Activated gamma-delta T cell treated with anti-CD3 and anti-CD28 coated beads, Interleukin-2, amount 50 U/mL, for 16 hours (primary cell): Measurements from ENCODE around the gene SPAAR.
"Not testable (repeated sequence)": the region's sequence is repeated elsewhere in the genome, so short reads cannot be mapped to it uniquely, and the experiment has no call there.

Experiments used
- DNase-seq: peaks from one replicate; pipeline ENCODE4 v3.0.0-alpha.2; 2020; ENCODE audit warnings: low read depth

The SPAAR gene

DNA sequence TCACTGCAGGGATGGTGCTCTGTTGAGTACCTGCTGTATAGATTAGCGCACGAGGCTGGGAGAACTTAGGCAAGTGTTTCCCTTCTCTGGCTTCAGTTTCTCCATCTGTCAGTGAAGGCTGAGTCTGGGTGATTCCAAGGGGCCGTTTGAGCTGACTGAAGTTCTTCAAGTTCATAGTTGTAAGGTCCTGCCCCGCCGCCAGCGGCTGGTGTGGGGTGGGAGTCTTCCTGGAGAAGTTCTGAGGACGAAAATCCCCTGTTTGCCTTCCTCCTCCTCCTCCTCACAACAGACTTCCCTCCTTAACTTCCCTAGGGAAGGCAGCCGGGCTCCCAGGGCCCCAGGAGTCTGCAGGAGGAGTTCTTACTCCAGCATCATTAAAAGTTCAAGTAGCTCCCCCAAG is 5.0 kb upstream of the SPAAR start:
- DNase-seq = no peak

DNA sequence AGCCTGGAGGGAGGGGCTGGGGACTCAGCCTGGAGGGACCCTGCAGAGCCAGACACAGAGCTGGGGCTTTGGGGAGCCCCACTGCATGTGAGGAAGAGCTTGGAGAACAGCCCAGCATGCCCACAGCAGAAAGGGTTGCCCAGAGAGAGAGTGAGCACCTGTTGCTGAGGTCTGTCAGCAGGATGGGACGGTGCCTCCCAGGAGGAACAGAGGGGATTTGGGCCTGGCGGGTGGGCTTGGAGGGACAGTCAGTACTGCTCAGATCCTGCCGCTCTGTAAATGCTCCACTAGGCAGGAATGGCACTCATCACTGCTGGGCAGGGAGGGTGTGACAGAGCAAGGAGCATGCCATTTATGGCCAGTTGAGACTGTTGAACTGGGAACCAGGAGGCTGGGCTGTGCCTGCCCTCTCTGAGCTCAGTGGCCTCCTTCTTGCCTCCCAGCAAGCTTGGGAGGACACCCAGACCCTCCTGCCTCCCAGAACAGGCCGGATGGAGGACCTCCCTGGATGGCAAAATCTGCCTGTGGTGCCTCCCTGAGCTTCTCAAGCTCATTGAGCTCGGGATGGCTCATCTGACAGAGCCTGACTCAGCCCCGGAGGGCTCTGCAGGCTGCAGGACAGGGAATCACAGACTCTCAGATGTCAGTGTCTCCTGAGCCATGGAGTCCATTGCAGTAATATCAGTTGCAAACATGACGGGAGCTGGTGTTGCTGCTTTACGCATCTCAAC is 4.1 kb upstream of the SPAAR start:
- DNase-seq = no peak

DNA sequence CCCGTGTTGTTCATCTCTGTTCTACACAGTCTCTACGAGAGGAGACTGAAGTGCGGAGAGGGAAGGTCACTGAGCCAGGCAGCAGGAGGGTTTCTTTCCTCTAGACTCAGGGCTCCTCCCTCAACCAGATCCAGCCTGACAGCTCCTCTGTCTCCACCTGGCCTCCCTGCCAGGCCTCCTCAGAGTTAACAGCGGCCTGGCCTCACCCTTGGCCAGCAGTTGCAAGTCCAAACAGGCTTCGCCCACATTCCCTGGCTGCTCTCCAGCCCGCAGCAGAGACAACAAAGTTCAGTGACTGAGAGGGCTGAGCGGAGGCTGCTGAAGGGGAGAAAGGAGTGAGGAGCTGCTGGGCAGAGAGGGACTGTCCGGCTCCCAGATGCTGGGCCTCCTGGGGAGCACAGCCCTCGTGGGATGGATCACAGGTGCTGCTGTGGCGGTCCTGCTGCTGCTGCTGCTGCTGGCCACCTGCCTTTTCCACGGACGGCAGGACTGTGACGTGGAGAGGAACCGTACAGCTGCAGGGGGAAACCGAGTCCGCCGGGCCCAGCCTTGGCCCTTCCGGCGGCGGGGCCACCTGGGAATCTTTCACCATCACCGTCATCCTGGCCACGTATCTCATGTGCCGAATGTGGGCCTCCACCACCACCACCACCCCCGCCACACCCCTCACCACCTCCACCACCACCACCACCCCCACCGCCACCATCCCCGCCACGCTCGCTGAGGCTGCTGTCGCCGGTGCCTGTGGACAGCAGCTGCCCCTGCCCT is 3.2 kb upstream of the SPAAR start, which contains the start of gene HRCT1:
Gene HRCT1, plus strand, starts transcription at position 291 of the 768 bp plus-strand sequence. Its CDS starts 86 bp downstream, at position 377.
- DNase-seq = no peak

DNA sequence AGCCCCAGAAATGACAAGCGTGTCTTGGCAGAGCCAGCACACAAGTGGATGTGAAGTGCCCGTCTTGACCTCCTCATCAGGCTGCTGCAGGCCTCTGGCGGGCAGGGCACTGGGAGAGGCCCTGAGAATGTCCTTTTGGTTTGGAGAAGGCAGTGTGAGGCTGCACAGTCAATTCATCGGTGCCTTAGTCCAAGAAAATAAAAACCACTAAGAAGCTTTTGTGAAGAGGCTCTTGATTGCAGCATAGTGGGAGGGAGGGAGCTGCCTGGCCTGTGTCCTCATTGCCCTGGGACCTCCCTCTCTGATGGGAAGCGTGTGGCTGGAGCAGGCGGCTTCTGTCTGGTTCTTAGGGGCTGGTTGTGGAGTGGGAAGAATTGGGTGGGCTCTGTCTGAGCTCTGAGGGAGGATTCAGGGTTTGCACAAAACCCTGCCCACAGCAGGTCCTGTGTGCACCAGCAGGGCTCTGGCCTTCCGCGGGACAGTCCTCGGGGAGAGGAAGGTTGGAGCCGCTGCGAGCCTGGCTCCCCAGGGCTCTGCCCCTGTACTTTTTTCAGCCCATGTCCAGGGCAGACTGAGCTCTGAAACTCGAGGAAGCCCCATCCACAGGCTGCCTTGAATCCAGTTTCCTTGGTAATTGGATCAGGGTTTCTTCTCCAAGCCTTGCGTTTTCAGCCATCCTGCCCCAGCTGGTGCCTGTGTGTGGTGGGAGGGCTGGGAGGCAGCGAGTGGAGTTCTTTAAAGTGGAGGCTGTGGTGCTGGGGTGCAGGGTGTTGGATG is 2.2 kb upstream of the SPAAR start:
- no peak for DNase-seq

DNA sequence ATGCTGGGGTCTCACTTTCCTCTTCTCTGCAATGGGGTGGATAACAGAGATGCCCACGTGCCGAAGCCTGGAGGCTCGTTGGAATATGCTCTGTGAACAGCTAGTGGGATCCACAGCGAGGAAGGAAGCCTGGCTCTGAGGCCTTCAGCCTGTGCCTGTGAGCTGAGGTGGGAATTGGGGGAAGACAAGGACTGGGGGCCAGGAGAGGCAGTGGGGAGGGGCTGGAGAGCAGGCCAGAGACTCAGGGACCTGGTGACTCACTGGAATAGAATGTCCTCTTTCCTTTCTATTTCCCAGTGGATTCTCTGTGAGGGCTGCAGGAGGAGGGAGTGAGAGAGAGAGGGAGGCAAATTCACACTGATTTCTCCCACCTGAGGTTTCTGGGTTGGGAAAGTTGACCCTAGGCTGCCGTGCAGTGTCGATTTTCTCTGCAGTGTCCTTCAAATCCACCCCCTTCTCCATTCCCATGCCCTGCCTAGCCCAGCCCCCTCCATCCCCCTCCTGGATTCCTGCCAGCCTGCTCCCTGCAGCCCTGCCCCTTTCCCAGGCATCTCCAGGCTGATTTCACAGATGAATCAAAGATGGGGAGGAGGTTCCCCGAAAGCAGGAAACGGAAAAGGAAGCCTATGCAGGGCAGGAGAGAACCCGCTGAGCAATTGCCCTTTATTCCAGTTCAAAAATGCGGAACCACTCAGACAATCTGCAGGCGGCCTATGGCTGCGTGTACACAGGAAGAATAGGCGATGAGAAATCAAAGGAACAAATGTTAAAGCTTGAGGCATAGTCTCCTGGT is 1.4 kb upstream of the SPAAR start:
- DNase-seq = no peak

DNA sequence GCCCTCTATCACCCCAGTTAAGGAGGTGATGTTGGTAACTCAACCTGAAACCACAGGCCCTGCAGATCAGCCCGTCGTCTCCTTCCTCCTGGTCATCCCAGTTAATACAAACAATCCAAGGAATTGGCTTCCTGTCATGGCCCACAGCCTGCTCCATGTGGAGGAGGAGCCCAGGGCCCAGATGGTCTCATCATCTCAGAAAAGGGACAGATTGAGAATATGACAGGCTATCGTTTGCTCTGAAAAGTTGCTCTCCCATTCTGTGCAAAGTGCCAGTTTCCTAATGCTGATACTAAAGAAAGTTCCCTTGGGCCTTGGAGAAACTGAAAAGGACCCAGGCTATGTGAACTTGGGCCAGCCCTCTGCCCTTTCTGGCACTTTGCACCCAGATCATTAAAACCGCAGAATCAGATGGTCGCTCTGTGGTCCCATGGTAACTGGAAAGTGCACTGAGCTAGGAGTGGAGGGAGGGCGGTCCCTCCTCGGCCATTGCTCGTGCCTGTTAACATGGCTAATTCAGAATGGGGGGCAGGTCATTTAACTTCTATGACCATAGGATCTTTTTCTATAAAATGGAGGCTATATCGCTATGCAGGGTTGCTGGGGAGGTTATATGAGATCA is 675 bp upstream of the SPAAR start:
- DNase-seq = no peak

DNA sequence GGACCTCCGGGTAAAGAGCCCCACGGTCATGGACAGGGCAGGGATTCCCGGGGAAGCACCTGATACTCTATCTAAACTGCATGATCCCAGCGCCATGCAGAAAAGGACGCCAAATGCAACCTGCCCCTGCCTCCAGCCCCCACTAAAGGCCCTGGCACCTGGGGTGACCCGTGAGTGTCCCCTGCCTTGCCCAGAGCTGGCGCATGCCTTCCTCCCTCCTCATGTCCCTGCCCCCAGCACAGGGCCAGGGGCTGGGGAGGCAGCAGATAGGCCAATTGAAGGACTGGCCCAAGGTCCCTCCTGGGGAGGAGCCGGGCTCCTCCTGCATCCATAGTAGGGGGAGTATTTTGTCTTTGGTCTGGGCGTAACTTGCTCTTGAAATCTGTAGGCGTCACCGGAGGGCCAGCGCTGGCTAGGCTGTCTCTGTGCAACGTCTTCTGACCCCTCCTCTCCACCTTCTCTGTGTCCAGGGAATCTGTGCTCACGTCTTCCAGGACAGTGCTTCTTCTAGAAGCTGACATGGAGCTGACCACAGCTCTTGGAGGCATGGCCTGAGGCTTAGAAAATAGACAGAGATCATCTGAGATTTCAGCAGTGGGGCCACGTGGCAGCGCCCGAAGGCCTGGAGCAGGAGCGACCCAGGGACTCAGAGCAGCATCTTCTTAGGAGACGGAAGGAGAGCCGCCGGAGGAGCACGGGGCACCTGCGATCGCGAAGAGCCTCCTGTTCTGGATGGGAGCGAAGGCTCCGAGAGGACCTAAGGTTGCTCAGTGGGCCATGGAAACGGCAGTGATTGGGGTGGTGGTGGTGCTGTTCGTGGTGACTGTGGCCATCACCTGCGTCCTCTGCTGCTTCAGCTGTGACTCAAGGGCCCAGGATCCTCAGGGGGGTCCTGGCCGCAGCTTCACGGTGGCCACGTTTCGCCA is 660 bp downstream of the SPAAR start:
- DNase-seq = no peak

DNA sequence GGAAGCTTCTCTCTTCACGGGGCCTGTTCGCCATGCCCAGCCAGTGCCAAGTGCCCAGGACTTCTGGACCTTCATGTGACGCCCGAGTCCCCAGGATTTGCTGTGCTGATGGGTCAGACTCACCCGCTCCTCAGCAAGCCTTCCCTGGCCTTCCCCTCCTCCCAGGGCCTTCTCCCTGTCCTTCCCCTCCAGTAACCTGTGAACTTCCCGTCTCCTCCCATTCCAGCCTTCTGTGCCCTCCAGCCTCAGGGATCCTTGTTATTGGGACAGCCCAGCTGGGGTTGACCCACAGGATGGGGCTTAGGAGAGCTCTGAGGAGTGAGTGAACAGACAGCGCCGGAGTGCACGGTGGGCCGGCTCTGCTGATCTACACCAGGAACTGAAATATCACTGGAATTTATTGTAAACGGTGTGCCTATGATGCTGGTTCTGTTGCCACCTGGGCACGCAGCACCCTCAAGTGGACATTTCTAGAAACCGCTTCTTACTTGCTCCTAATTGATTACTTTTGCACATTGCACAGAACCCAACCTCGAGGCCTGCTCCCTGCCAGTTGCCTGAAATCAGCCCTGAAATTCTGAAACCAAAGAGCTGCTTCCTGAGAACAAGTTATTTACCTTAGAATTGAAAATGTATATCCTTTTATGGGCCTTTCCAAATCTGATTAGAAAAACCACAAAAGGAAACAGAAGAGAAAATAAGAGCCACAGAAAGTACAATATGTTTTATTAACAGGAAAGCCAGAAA is 1.5 kb downstream of the SPAAR start:
- no peak for DNase-seq

DNA sequence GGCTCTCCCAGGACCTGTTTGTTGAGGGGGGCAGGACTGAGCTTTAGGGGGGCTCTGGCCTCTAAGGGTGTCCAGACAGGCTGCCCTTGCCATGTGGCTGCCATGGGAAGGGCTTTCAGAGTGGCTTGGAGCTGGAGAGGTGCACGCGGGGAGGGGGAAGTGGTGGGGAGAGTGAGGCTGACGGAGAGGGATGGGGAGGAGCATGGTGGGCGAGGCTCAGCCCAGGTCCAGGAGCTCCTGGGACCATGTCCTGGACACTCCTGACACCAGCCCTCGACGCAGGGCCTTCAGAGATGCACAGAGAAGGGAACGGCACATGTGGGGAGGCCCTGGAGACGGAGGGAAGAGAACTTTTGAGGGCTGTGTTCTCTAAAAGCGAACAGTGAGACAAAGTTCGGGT is 2.4 kb downstream of the SPAAR start:
- DNase-seq = no peak

DNA sequence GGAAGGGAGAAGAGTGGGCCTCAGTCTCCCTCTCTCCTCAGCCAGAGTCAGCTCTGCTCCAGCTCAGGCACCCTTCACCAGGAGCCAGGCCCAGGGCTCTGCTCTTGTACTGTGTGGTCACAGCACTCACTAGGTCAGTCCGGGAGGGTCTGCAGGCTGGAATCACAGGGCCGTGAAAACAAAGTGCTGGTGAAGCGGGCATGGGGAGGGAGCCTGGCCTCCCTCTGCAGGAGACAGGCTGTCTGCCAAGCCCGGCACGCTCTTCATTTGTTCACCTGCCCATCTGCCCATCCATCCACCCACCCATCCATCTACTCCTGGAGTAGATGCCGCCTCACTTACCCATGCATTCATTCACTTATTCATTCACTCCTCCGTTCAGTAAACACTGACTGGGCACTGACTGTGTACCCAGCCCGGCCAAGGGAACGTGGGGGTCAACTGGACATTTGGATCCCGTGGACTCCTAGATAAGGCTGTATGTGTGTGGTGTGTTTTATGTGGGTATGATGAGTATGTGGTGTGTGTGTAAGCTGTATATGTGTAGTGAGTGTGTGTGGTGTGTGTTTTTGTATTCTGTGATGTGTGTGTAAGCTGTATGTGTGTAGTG is 3.6 kb downstream of the SPAAR start:
- no peak for DNase-seq

DNA sequence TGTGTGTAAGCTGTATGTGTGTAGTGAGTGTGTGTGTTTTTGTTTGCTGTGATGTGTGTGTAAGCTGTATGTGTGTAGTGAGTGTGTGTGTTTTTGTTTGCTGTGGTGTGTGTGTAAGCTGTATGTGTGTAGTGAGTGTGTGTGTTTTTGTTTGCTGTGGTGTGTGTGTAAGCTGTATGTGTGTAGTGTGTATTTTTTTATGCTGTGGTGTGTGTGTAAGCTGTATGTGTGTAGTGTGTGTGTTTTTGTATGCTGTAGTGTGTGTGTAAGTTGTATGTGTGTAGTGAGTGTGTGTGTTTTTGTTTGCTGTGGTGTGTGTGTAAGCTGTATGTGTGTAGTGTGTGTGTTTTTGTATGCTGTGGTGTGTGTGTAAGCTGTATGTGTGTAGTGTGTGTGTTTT is 4.1 kb downstream of the SPAAR start:
- not testable (repeated sequence) for DNase-seq

DNA sequence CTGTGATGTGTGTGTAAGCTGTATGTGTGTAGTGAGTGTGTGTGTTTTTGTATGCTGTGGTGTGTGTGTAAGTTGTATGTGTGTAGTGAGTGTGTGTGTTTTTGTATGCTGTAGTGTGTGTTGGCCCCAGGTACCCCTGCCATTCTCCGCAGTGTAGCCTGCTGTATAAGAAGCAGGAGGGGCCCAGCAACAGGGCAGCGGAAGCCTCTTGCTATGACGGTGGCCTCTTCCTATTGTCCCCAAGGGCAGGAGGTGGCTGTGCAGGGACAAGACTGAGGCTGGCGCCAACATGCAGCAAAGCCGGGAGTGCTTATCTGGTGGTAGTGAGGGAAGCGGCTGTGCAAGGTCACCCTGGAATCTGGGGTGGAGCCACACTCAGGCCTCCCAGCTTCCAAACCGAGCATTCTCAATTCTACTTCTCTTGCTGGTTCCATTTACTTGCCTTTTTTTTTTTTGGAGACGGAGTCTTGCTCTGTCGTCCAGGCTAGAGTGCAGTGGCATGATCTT is 5.1 kb downstream of the SPAAR start:
- DNase-seq = no peak

DNA sequence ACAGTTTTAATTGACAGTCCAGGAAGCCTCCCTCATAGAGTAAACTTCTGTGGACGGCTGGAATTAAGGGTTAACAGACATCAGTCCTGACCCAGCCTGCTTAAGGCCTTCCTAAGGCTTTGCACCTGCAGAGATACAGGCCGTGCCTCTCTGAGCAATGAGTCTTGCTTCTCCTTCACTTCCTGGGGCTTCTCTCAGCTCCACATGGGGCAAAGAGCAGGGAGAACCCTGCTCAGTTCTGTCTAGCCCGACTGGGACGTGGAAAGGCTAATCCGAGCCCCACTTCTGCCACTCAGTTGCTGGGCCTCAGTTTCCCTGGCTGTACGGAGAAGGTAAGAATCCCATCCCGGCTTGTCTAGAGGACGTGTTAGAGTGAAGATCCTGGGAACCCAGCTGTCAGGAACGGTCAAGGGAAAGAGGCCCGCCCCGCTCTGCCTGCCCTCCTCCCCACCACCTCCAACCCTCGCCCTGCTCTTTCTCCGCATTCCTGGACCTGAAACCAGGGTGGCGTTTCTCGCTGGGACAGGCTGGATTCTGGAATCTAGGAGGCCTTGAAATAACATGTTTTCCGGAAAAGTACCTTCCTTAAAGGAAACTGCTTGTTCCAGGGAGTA is 6.5 kb downstream of the SPAAR start:
- DNase-seq = no peak

DNA sequence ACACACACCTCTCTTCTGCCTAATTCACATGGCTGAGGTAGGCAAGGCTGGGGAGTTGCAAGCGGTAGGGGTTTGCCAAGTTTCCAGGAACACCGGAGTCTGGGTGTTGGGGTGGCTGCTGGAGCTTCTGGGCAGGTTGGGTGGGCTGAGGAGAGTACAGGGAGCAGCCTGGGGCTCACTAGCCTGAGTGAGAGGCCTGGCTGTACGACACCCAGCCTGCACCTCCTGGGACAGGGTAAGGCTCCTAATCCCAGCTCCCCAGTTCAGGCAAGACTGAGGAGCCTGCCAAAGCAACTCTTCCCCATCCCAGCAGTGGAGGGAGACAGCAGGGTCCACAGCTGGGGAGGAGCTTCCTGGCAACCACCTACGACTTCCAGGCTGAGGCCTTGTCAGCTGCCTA is 8.0 kb downstream of the SPAAR start:
- DNase-seq = no peak

DNA sequence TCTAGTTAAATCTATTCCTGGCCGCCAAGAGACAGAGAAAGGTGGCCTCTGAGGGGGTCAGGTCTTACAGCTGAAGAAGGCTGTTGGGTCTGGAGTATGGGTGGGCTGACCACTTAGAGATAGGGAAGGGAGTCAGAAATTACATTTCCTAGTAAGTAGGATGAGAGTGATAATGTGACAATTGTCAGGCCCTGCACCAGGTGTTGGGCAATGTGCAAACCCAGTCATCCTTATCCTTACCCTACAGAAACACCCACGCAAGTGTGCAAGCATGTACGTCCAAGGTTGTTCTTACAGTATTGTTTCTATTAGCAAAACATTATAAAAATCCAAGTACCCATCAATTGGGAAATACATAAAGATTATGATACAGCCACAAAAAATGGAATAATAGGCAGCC is 9.5 kb downstream of the SPAAR start:
- no peak for DNase-seq

DNA sequence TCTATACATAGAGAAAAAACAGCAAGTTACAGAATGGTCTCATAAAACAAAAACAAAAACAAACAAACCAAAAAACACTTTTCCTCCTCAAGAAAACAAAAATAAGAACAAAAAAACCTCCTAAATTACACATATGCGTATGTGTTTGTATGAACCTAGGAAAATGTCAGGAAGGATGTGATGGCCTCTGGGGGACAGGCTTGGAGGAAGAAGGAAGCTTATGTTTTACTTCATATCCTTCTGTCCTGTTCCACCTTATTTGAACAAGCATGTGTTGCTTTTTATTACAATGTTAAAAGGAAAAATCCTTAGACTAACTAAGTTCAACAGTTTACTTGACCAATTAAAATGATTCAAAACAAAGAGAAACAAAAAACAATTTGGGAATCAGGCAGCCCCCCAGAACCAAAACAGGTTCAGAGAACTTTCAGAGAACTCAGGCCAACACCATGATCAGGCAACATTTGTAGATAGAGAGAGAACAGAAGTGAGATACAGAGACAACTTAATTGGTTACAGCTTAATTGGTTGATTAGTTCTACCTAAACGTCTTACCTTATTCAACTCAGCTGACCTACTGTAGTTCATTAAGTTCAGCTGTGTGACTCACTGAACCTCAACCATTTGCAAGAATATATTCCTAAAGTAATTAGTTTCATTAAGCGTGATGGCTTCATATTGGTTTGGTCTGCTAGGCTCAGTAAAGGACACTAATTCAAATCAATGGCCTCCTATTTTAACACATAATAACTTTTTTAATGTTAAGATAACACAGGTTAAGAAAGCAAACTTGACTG is 10.1 kb downstream of the SPAAR start:
- DNase-seq = no peak

DNA sequence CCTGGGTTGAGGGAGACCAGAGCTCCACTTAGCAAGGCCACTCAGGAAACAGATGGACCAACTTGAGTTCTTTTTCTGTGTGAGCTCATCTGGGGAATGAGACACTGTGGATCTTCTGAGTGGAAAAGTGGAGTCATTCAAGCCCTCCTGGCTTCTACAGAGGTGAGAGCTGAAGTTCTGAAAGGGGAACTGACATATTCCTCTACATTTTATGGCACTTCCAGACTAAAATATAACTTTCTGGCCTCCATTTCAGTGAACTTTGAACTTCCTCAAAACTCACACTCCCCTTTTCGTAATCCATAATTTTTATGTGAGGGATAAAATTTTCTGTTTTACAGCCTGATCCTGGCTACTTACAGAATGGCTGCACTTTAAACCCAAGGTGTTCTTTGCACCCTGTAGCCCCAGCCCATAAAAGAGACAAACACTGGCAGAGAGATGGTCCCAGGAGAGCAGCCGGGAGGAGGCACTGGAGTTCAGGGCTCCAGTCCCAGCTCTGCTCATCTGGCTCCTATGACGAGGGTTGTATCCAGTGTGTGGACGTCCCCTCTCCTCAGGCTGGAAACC is 10.8 kb downstream of the SPAAR start:
- DNase-seq = no peak

DNA sequence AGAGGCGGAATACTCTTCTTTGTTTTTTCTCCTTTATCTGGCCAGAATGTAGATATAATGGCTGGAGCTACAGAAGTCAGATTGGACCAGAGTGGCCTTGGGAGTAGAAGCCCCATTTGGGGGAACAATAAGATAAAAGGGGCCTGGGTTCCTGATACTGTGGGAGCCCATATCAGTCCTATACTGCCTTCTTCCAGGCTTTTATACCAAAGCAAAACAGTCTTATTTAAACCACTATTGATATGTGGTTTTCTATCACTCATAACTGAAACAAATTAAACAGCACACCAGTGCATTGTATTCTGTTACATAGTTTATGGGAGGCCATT is 14.3 kb downstream of the SPAAR start:
- no peak for DNase-seq
